Hepatocyte (in vitro differentiated cells): ENCODE measurements around the gene AGTR2. TPM values are rescaled to one million over a fixed set of nuclear protein-coding genes. Genes with fewer than 3 reads are reported as not detected.
"Not testable (repeated sequence)": the region's sequence is repeated elsewhere in the genome, so short reads cannot be mapped to it uniquely, and the experiment has no call there.

Experiments
- DNase-seq: peaks from one replicate; pipeline ENCODE4 v3.0.0-alpha.2; 2016; ENCODE audit warnings: low spot score
- H2AFZ ChIP-seq: fragments of 200-600 bp; sonication (generic); 2 replicates; pipeline ENCODE4 v1.6.0; 2016; ENCODE audit warnings: antibody characterized with exemption, mild to moderate bottlenecking
- H3K27ac ChIP-seq: fragments of 200-600 bp; sonication (generic); 2 replicates; pipeline ENCODE4 v1.5.1; 2016; ENCODE audit warnings: mild to moderate bottlenecking
- H3K27me3 ChIP-seq: fragments of 200-600 bp; sonication (generic); 2 replicates; pipeline ENCODE4 v1.6.1; 2016
- H3K36me3 ChIP-seq: fragments of 200-600 bp; sonication (generic); replicated peaks from 2 replicates; pipeline ENCODE4 v1.5.1; 2016; ENCODE audit warnings: low read depth; ENCODE audit not compliant: insufficient read depth
- H3K4me1 ChIP-seq: fragments of 200-600 bp; sonication (generic); 2 replicates; pipeline ENCODE4 v1.5.1; 2016; ENCODE audit warnings: mild to moderate bottlenecking, moderate library complexity; ENCODE audit not compliant: insufficient read depth
- H3K4me2 ChIP-seq: fragments of 200-600 bp; sonication (generic); 2 replicates; pipeline ENCODE4 v1.6.0; 2016
- H3K4me3 ChIP-seq: fragments of 200-600 bp; sonication (generic); 2 replicates; pipeline ENCODE4 v1.5.1; 2016; ENCODE audit warnings: mild to moderate bottlenecking
- H3K79me2 ChIP-seq: fragments of 200-600 bp; sonication (generic); 2 replicates; pipeline ENCODE4 v1.6.0; 2017; ENCODE audit warnings: mild to moderate bottlenecking
- H3K9me2 ChIP-seq: fragments of 200-600 bp; sonication (generic); replicated peaks from 2 replicates; pipeline ENCODE4 v1.6.0; 2017; ENCODE audit warnings: mild to moderate bottlenecking; ENCODE audit not compliant: insufficient read depth
- H3K9me3 ChIP-seq: fragments of 200-600 bp; sonication (generic); 2 replicates; pipeline ENCODE4 v1.5.1; 2016; ENCODE audit warnings: low read depth, mild to moderate bottlenecking
- H4K20me1 ChIP-seq: fragments of 200-600 bp; sonication (generic); 2 replicates; pipeline ENCODE4 v1.6.0; 2016; ENCODE audit warnings: mild to moderate bottlenecking; ENCODE audit not compliant: insufficient read depth, poor library complexity, severe bottlenecking
- CTCF ChIP-seq: fragments of 200-600 bp; sonication (generic); IDR thresholded peaks from 2 replicates; pipeline ENCODE4 v1.5.1; 2016; ENCODE audit warnings: antibody characterized with exemption, mild to moderate bottlenecking; ENCODE audit not compliant: poor library complexity
- EZH2 ChIP-seq: fragments of 200-600 bp; sonication (generic); IDR thresholded peaks from 2 replicates; pipeline ENCODE4 v1.6.1; 2016; ENCODE audit warnings: antibody characterized with exemption, mild to moderate bottlenecking, borderline replicate concordance
- EZH2phosphoT487 ChIP-seq: fragments of 200-600 bp; sonication (generic); IDR thresholded peaks from one replicate; pipeline ENCODE4 v1.6.1; 2018; ENCODE audit warnings: antibody characterized with exemption, mild to moderate bottlenecking, low read depth, moderate library complexity; ENCODE audit not compliant: unreplicated experiment, severe bottlenecking
- WGBS: methylation state at CpG from one replicate; pipeline ENCODE4 v1.1.6; 2016; ENCODE audit warnings: low lambda C conversion rate; ENCODE audit errors: missing lambda C conversion rate; 5-methylcytosine and 5-hydroxymethylcytosine counted together
- polyA plus RNA-seq: library from polyadenylated mRNA; unstranded; fragments of >200 nt; fragmentation: Nextera tagmentation; extraction: Ambion mirVana; gene quantifications from 2 replicates; pipeline ENCODE4 v1.2.1, GENCODE V29; 2016
- total RNA-seq: library from RNA; depleted of rRNA; stranded (reverse); fragments of >200 nt; gene quantifications from 2 replicates; pipeline ENCODE4 v1.2.3, GENCODE V29; 2014

AGTR2 gene
- total RNA-seq (0.23 and 0.48 TPM in 2 replicates), polyA plus RNA-seq (0.21 TPM in 1 of 2 replicates, not detected in the other)

- Histone ChIP-seq H3K79me2 (no peaks in the 10 kb centered on the region), H3K4me2 (no peak within 1 kb of the TSS), H3K36me3 (no peaks in the 10 kb centered on the region), H3K27me3 (no peaks in the 10 kb centered on the region), H3K4me1 (no peaks in the 10 kb centered on the region), H4K20me1 (no peaks in the 10 kb centered on the region), H2AFZ (no peak within 1 kb of the TSS), H3K4me3 (no peak within 1 kb of the TSS), H3K27ac (no peak within 1 kb of the TSS), H3K9me2 (no peaks in the 10 kb centered on the region), H3K9me3 (no peaks in the 10 kb centered on the region)
- no peak for TF ChIP-seq CTCF
- no peak for TF ChIP-seq EZH2phosphoT487
- TF ChIP-seq EZH2 = no peak
- DNase-seq = no peak
- WGBS = 71% methylated on average over 3 of the region's 3 CpGs
Measured at GRCh38 chrX:116170511-116170910, at the start of gene AGTR2. TSS of gene AGTR2 (plus strand) at chrX:116170744. CDS start at chrX:116172281, 1,537 bp downstream.

- Histone ChIP-seq H3K79me2 (no peaks in the 10 kb centered on the region), H2AFZ (no peak overlapping the region), H4K20me1 (no peaks in the 10 kb centered on the region), H3K27ac (no peak overlapping the region), H3K4me1 (no peaks in the 10 kb centered on the region), H3K4me2 (no peak overlapping the region), H3K36me3 (no peaks in the 10 kb centered on the region), H3K4me3 (no peak overlapping the region), H3K9me3 (no peaks in the 10 kb centered on the region), H3K9me2 (no peaks in the 10 kb centered on the region), H3K27me3 (no peaks in the 10 kb centered on the region)
- WGBS = 88% methylated on average over 1 of the region's 1 CpG
- TF ChIP-seq EZH2 (no peak), CTCF (no peak), EZH2phosphoT487 (no peak)
- no peak for DNase-seq
Measured at GRCh38 chrX:116135277-116135676, 35.3 kb upstream of the AGTR2 start.

- not testable (repeated sequence) for H3K4me2 ChIP-seq, H3K9me2 ChIP-seq, H3K9me3 ChIP-seq, H3K36me3 ChIP-seq, H3K79me2 ChIP-seq, H3K27me3 ChIP-seq, DNase-seq, H3K27ac ChIP-seq, H4K20me1 ChIP-seq, H3K4me3 ChIP-seq, H2AFZ ChIP-seq, H3K4me1 ChIP-seq
- 77% methylated on average over 1 of the region's 1 CpG for WGBS
Measured at GRCh38 chrX:116141270-116141669, 29.3 kb upstream of the AGTR2 start.

GRCh38 chrX:116142976-116143375 lies 27.6 kb upstream of the AGTR2 start:
- TF ChIP-seq CTCF (no peak), EZH2phosphoT487 (no peak), EZH2 (no peak)
- H3K36me3 ChIP-seq = no peaks in the 10 kb centered on the region
- no peaks in the 10 kb centered on the region for H3K9me3 ChIP-seq
- H3K79me2 ChIP-seq = no peaks in the 10 kb centered on the region
- H3K27me3 ChIP-seq = no peaks in the 10 kb centered on the region
- H3K4me2 ChIP-seq = no peak overlapping the region
- H3K4me1 ChIP-seq = no peaks in the 10 kb centered on the region
- no peaks in the 10 kb centered on the region for H4K20me1 ChIP-seq
- H3K9me2 ChIP-seq = no peaks in the 10 kb centered on the region
- no peak overlapping the region for H2AFZ ChIP-seq
- 57% methylated on average over 2 of the region's 2 CpGs for WGBS
- H3K4me3 ChIP-seq = no peak overlapping the region
- H3K27ac ChIP-seq = no peak overlapping the region
- DNase-seq = no peak
